ENCODE data around the gene EPB41L2.
"Not testable (repeated sequence)": the region's sequence is repeated elsewhere in the genome, so short reads cannot be mapped to it uniquely, and the experiment has no call there.

The EPB41L2 gene

GRCh38 chr6:130918171-130918570 is 144.9 kb downstream of the EPB41L2 start:
- TF ChIP-seq, protein P1, sequence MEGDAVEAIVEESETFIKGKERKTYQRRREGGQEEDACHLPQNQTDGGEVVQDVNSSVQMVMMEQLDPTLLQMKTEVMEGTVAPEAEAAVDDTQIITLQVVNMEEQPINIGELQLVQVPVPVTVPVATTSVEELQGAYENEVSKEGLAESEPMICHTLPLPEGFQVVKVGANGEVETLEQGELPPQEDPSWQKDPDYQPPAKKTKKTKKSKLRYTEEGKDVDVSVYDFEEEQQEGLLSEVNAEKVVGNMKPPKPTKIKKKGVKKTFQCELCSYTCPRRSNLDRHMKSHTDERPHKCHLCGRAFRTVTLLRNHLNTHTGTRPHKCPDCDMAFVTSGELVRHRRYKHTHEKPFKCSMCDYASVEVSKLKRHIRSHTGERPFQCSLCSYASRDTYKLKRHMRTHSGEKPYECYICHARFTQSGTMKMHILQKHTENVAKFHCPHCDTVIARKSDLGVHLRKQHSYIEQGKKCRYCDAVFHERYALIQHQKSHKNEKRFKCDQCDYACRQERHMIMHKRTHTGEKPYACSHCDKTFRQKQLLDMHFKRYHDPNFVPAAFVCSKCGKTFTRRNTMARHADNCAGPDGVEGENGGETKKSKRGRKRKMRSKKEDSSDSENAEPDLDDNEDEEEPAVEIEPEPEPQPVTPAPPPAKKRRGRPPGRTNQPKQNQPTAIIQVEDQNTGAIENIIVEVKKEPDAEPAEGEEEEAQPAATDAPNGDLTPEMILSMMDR (IDR thresholded peaks at IDR 0.05; ENCODE audit: extremely low read depth, missing control alignments) = no peak
- no peak for DNase-seq (ENCODE audit: low spot score)

DNA sequence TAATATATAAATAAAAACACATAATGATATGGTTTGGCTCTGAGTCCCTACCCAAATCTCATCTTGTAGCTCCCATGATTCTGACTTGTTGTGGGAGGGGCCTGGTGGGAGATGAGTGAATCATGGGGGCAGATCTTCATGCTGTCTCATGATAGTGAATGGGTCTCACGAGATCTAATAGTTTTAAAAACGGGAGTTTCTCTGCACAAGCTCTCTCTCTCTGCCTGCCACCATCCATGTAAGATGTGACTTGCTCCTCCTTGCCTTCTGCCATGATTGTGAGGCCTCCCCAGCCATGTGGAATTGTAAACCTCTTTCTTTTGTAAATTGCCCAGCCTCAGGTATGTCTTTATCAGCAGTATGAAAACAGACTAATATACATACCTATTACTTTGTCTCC is 147.4 kb downstream of the EPB41L2 start:
- DNase-seq (ENCODE audit: low spot score) = not testable (repeated sequence)

- TF ChIP-seq, protein P1 (IDR thresholded peaks at IDR 0.05; ENCODE audit: extremely low read depth, missing control alignments) = no peak
- DNase-seq (ENCODE audit: low spot score) = peak; percentile 21
Measured at GRCh38 chr6:130913120-130913519, 149.9 kb downstream of the EPB41L2 start.

DNA sequence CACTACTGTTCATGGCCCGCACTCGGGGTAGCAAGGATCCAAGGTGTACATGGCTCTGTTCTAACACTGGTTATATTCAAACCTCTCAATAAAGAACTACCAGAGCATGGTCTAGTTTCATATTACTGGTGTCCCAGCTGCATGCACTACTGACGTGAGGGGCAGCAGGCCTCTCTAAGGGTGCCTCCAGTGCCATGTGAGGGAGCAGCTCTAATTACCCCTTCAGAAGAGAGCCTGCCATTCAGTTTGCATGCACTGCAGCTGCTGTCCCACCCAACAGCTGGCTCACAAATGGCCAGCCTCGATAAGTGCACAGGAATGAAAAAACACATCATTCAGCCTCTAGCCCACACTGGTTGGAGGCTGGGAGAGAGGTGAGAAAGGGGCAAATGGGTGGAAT is 150.6 kb downstream of the EPB41L2 start:
- DNase-seq (ENCODE audit: low spot score) = no peak
- TF ChIP-seq, protein P1 (IDR thresholded peaks at IDR 0.05; ENCODE audit: extremely low read depth, missing control alignments) = no peak

GRCh38 chr6:130908958-130909357 is 154.1 kb downstream of the EPB41L2 start:
- TF ChIP-seq, protein P1 (IDR thresholded peaks at IDR 0.05; ENCODE audit: extremely low read depth, missing control alignments) = no peak
- DNase-seq (ENCODE audit: low spot score) = no peak

DNA sequence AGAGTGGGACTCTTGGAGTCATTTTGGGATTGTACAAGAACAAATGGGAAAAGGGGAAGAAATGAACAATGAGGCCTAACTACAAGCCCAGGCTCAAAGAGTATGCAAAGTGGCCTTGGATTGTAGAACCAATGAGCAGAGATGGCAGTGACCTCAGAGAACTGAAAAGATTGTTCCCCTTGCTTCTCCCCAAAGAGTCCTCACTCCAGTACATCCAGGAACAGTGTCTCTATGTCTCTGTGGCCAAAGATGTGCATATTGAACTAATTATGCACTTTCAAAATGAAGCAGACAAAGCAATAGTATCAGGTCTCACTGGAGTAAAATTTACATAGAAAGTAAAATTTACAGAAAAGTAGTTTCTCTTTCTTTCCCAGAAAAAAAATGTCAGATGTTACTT is 154.9 kb downstream of the EPB41L2 start:
- peak; percentile 13 for DNase-seq (ENCODE audit: low spot score)
- TF ChIP-seq, protein P1 (IDR thresholded peaks at IDR 0.05; ENCODE audit: extremely low read depth, missing control alignments) = no peak

- DNase-seq (ENCODE audit: low spot score) = no peak
- TF ChIP-seq, protein P1 (IDR thresholded peaks at IDR 0.05; ENCODE audit: extremely low read depth, missing control alignments) = no peak
Measured at GRCh38 chr6:130907687-130908086, 155.4 kb downstream of the EPB41L2 start.

- no peak for DNase-seq (ENCODE audit: low spot score)
- TF ChIP-seq, protein P1 (IDR thresholded peaks at IDR 0.05; ENCODE audit: extremely low read depth, missing control alignments) = no peak
Measured at GRCh38 chr6:130906736-130907381, 156.2 kb downstream of the EPB41L2 start.

All from GM20000 (cell line).